ENCODE data around the gene DAP. TPM values are rescaled to one million over a fixed set of nuclear protein-coding genes. Genes with fewer than 3 reads are reported as not detected.
A peak's percentile ranks its signal among the peaks of the same experiment; 100 is the strongest.
"Not testable (repeated sequence)": the region's sequence is repeated elsewhere in the genome, so short reads cannot be mapped to it uniquely, and the experiment has no call there.

Gene DAP
- polyA plus RNA-seq, 2 of the 4 experiments (the other 2 are of a cell fraction), result 24.2 to 54.9 TPM

GRCh38 chr5:10665799-10666198 is 95.2 kb downstream of the DAP start:
- H3K27ac ChIP-seq, result no peak overlapping the region
- peaks cover 13% of the 10 kb centered on the region for H3K4me1 ChIP-seq
- ATAC-seq, result no peak
- H3K4me3 ChIP-seq, result no peak overlapping the region
- TF ChIP-seq USF2 (IDR thresholded peaks at IDR 0.05) (no peak), TP53 (CRISPR knock-in tag; IDR thresholded peaks at IDR 0.05) (no peak), RNF2 (IDR thresholded peaks at IDR 0.05; ENCODE audit: borderline replicate concordance, low read depth) (no peak), GATA3 (IDR thresholded peaks at IDR 0.05; ENCODE audit: borderline replicate concordance) (no peak), TFCP2L1 (CRISPR knock-in tag; IDR thresholded peaks at IDR 0.05) (no peak), CEBPB (IDR thresholded peaks at IDR 0.05) (no peak), RFX5 (IDR thresholded peaks at IDR 0.05) (no peak), REST (IDR thresholded peaks at IDR 0.05) (no peak), ZC3H11A (IDR thresholded peaks at IDR 0.05) (no peak), POLR2AphosphoS2 (conservative IDR thresholded peaks at IDR 0.05; ENCODE audit: low read length) (no peak), FOSL2 (IDR thresholded peaks at IDR 0.05) (no peak), FOSL2 (CRISPR knock-in tag; IDR thresholded peaks at IDR 0.05) (no peak), ZFP36 (IDR thresholded peaks at IDR 0.05; ENCODE audit: borderline replicate concordance, partially characterized antibody) (no peak), BHLHE40 (IDR thresholded peaks at IDR 0.05; ENCODE audit: low read depth, low read length) (no peak)
- WGBS (ENCODE audit: missing lambda C conversion rate), result 85% methylated on average over 8 of the region's 9 CpGs
- CTCF ChIA-PET, result interaction anchor here (0.7 to 1.6 kb wide), 4 partner anchors 10 to 38 kb away, joined by 3 to 4 read pairs (median 4); no protein-coding TSS in a partner anchor
- DNase-seq (ENCODE audit: low read depth in 1 of 2, low spot score in 1 of 2), result no peak
- no peak overlapping the region for H3K4me2 ChIP-seq
- H3K9me3 ChIP-seq, result peaks cover 5% of the 10 kb centered on the region; the same call in 1 of the 3 replicates
- POLR2A ChIA-PET, result no interaction called here
- no peak for FAIRE-seq

- CTCF ChIA-PET, result interaction anchor here (1.2 to 1.8 kb wide), 3 partner anchors 25 to 211 kb away, joined by 3 to 6 read pairs (median 5); no protein-coding TSS in a partner anchor
- H3K9me3 ChIP-seq; H3K27ac ChIP-seq; ATAC-seq; H3K4me3 ChIP-seq; DNase-seq (ENCODE audit: low read depth in 1 of 2, low spot score in 1 of 2); POLR2A ChIA-PET; FAIRE-seq: not testable (repeated sequence)
- 86% methylated on average over 6 of the region's 6 CpGs for WGBS (ENCODE audit: missing lambda C conversion rate)
- H3K4me1 ChIP-seq, result peaks cover 13% of the 10 kb centered on the region
- H3K4me2 ChIP-seq, result peak overlapping the region; percentile 57; the same call in 2 of the 3 replicates
Observed at GRCh38 chr5:10664180-10664769, 96.8 kb downstream of the DAP start.

- peak; percentile 35 to 42; a peak in 3 of 6 replicates for ATAC-seq
- Histone ChIP-seq H3K4me2 (peak overlapping the region; percentile 57), H3K27ac (peak overlapping the region in 1 of 2 experiments; percentile 7; a peak in 1 of 6 replicates), H3K4me3 (no peak overlapping the region), H3K9me3 (peaks cover 4% of the 10 kb centered on the region; the same call in 1 of the 3 replicates), H3K4me1 (peaks cover 13% of the 10 kb centered on the region)
- 27% methylated on average over 7 of the region's 13 CpGs for WGBS (ENCODE audit: missing lambda C conversion rate)
- FAIRE-seq, result no peak
- CTCF ChIA-PET, result interaction anchor here (0.6 to 1.8 kb wide), 5 partner anchors 26 to 213 kb away, joined by 3 to 6 read pairs (median 4); no protein-coding TSS in a partner anchor
- POLR2A ChIA-PET, result no interaction called here
- DNase-seq (ENCODE audit: low read depth in 1 of 2, low spot score in 1 of 2), result peak in 1 of 2 experiments; percentile 47
- TF ChIP-seq FOSL2 (IDR thresholded peaks at IDR 0.05), result no peak
- TF ChIP-seq FOSL2 (CRISPR knock-in tag; IDR thresholded peaks at IDR 0.05), result peak; percentile 51
- TF ChIP-seq HDAC2 (IDR thresholded peaks at IDR 0.05), result no peak
- TF ChIP-seq NPAS2 (CRISPR knock-in tag; IDR thresholded peaks at IDR 0.05; ENCODE audit: borderline replicate concordance), result no peak
Observed at GRCh38 chr5:10663489-10664179, 97.4 kb downstream of the DAP start.

Measured in A549 (cell line).